Measurements from ENCODE around the gene F5.

- TF ChIP-seq POLR2A (IDR thresholded peaks at IDR 0.05; ENCODE audit: low read length) = no peak
- no peak for TF ChIP-seq GATA1 (IDR thresholded peaks at IDR 0.05; ENCODE audit: low read depth, low read length)
These were observed 4.7 kb upstream of the F5 start for GRCh38 chr1:169590932-169591331.
